ENCODE results near the gene ANKFN1. TPM values are rescaled to one million over a fixed set of nuclear protein-coding genes. Genes with fewer than 3 reads are reported as not detected.
A peak's percentile ranks its signal among the peaks of the same experiment; 100 is the strongest.

Gene ANKFN1
- total RNA-seq, 1 donor from 2014 or later: 0.75 TPM

- no peak for TF ChIP-seq CTCF (IDR thresholded peaks at IDR 0.05)
- H3K9me3 ChIP-seq: no peaks in the 10 kb centered on the region
- no peaks in the 10 kb centered on the region for H3K27me3 ChIP-seq
- H3K4me3 ChIP-seq: no peak overlapping the region
- no peak overlapping the region for H3K27ac ChIP-seq
- ATAC-seq: no peak
- DNase-seq: no peak
- H3K4me1 ChIP-seq: peaks cover 6% of the 10 kb centered on the region
- intact Hi-C loops (cut with DNase I): no loop called here
- H3K36me3 ChIP-seq: no peaks in the 10 kb centered on the region
Measured at GRCh38 chr17:56324676-56325075, 171.4 kb downstream of the ANKFN1 start.

DNA sequence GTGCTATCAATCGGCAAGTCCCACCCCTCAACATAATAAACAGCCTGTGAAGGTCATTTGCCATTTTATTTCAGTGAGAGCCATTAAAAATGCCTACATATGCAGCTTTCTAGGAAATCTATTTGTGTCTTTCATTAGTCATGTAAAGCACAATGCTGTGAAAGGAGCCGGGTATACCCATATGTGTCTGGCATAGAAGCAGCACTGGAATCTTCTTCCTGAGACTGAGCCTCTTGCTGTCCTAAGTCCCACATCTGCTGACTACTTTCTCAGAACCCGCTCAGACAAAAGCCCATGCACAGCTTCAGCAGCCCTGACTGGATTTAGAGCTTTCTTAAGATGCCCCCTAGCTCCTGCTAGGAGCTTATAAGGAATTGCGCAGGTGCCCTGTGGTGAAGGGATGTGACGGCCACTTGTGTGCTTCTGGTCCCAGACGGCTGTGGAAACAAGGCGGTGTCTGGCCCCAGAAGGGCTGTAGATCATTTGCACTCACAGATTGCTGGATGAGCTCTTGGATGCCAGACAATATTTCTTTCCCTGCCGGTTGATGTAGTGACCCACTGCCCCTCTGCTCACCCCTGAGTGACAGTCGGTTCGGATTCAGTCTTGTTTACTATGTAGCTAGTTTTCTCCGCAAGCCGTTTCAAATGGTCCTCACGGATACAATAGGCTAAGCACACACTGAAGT lies 172.2 kb downstream of the ANKFN1 start:
- Histone ChIP-seq H3K4me1 (peaks cover 6% of the 10 kb centered on the region), H3K9me3 (no peaks in the 10 kb centered on the region), H3K4me3 (no peak overlapping the region), H3K27me3 (no peaks in the 10 kb centered on the region), H3K27ac (no peak overlapping the region), H3K36me3 (no peaks in the 10 kb centered on the region)
- no peak for ATAC-seq
- no peak for TF ChIP-seq CTCF (IDR thresholded peaks at IDR 0.05)
- no peak for DNase-seq
- intact Hi-C loops (cut with DNase I): no loop called here

- no peak for TF ChIP-seq CTCF (IDR thresholded peaks at IDR 0.05)
- Histone ChIP-seq H3K27ac (no peak overlapping the region), H3K27me3 (no peaks in the 10 kb centered on the region), H3K36me3 (no peaks in the 10 kb centered on the region), H3K4me3 (no peak overlapping the region), H3K9me3 (no peaks in the 10 kb centered on the region), H3K4me1 (peaks cover 6% of the 10 kb centered on the region)
- ATAC-seq: no peak
- DNase-seq: no peak
- intact Hi-C loops (cut with DNase I): no loop called here
Measured at GRCh38 chr17:56326001-56326359, 172.7 kb downstream of the ANKFN1 start.

DNA sequence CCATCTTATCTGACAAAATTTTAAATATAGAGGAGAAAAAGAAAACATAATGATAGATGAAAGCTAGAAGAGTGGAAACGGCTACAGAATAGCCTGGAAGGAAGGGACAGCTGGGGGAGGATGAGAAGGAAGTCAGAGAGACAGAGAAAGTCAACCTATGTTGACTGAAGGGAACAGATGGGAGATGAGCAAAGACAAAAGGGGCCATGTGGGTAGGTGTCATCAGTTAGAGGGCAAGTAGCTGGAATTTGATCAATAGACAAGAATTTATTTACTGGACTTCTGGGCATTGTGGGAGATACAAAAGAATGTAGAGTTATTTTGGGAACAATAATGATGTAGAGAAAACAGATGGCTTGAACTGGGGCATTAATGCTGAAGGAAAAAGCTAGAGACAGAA lies 194.4 kb downstream of the ANKFN1 start:
- no peak for DNase-seq
- no peak for TF ChIP-seq CTCF (IDR thresholded peaks at IDR 0.05)
- intact Hi-C loops (cut with DNase I): no loop called here
- Histone ChIP-seq H3K4me3 (no peak overlapping the region), H3K9me3 (no peaks in the 10 kb centered on the region), H3K36me3 (no peaks in the 10 kb centered on the region), H3K4me1 (no peaks in the 10 kb centered on the region), H3K27me3 (no peaks in the 10 kb centered on the region), H3K27ac (no peak overlapping the region)
- no peak for ATAC-seq

DNA sequence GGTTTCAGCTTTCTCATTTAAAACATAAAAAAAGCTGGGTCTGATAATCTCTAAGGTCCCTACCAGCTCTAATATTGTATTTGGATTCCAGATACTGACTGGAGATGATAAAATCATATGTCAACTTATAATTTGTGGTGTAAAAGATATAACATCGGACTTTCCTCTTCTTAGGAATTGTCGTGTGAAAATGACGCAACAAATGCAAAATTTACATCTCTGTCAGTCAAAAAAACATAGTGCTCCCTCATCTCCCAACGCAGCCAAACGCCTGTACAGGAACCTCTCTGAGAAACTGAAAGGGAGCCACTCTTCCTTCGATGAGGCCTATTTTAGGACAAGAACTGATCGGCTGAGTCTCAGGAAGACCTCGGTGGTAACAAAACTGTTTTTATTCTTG lies 197.3 kb downstream of the ANKFN1 start:
- DNase-seq: no peak
- TF ChIP-seq CTCF (IDR thresholded peaks at IDR 0.05): no peak
- Histone ChIP-seq H3K27ac (no peak overlapping the region), H3K4me1 (no peaks in the 10 kb centered on the region), H3K36me3 (no peaks in the 10 kb centered on the region), H3K9me3 (no peaks in the 10 kb centered on the region), H3K4me3 (no peak overlapping the region), H3K27me3 (no peaks in the 10 kb centered on the region)
- no peak for ATAC-seq
- intact Hi-C loops (cut with DNase I): no loop called here

GRCh38 chr17:56351675-56352074 lies 198.4 kb downstream of the ANKFN1 start:
- ATAC-seq (peak; percentile 86), DNase-seq (no peak)
- H3K4me3 ChIP-seq: no peak overlapping the region
- intact Hi-C loops (cut with DNase I): no loop called here
- no peak for TF ChIP-seq CTCF (IDR thresholded peaks at IDR 0.05)
- H3K9me3 ChIP-seq: no peaks in the 10 kb centered on the region
- no peak overlapping the region for H3K27ac ChIP-seq
- no peaks in the 10 kb centered on the region for H3K4me1 ChIP-seq
- no peaks in the 10 kb centered on the region for H3K27me3 ChIP-seq
- H3K36me3 ChIP-seq: no peaks in the 10 kb centered on the region
